Body of pancreas (tissue), 4 donors: Measurements from ENCODE around the gene SARS2.
A peak's percentile ranks its signal among the peaks of the same experiment; 100 is the strongest.

Experiments used
- POLR2A ChIP-seq, 3 donors: fragments of 450-650 bp; IDR thresholded peaks; one replicate each; pipeline ENCODE4 v1.6.1; 2016; ENCODE audit warnings: antibody characterized with exemption in 3 of 3, mild to moderate bottlenecking in 2 of 3
- TF ChIP-seq, protein P1 (sequence below), 7 experiments: fragments of 450-650 bp in 4 of 7; fragments of 200-600 bp in 3 of 7; sonication (generic) in 3 of 7; IDR thresholded peaks; one replicate each; pipeline ENCODE4 v1.5.1; 2016 to 2019; ENCODE audit warnings: antibody characterized with exemption in 7 of 7

DNA sequence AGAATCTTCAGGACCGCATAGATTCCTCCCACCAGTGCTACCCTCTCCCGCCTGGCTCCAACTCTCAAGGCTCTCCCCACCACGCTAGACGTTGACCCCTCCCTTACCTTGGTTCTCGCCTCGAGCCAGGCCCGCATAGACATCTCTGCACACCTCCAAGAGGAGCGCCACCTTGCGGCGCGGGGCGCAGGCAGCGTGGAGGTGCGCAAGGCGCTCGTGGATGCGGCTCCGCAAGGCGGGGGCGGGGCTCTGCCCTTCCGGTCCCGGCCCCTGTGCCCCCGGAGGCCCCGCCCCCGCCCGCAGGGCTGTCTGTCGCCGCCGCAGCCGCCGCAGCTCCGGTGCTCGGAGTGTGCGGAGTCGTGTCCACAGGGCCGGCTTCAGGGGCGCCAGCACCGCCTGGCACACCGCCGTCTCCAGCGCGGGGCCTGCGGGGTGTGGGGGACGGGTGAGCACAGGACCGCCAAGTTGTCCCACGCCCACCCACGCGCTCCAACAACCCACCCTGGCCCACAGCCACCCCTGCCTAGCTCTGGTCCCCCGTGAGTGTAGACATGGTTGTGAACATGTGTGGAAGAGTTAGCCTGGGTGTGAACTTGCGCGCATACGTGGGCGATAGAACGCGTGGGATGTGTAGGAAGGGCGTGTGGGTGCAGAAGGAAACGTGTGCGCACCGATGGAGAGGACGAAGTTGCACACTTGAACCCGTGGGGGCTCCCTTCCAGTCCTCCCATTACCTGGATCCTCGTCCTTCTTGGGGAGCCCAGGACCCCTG, 60.5 kb downstream of the SARS2 start:
- TF ChIP-seq POLR2A (IDR thresholded peaks at IDR 0.05) = peak in 1 of 3 donors; percentile 33
- TF ChIP-seq, protein P1, sequence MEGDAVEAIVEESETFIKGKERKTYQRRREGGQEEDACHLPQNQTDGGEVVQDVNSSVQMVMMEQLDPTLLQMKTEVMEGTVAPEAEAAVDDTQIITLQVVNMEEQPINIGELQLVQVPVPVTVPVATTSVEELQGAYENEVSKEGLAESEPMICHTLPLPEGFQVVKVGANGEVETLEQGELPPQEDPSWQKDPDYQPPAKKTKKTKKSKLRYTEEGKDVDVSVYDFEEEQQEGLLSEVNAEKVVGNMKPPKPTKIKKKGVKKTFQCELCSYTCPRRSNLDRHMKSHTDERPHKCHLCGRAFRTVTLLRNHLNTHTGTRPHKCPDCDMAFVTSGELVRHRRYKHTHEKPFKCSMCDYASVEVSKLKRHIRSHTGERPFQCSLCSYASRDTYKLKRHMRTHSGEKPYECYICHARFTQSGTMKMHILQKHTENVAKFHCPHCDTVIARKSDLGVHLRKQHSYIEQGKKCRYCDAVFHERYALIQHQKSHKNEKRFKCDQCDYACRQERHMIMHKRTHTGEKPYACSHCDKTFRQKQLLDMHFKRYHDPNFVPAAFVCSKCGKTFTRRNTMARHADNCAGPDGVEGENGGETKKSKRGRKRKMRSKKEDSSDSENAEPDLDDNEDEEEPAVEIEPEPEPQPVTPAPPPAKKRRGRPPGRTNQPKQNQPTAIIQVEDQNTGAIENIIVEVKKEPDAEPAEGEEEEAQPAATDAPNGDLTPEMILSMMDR (IDR thresholded peaks at IDR 0.05) = peak; percentile 80 to 98 (median 90)
